ENCODE measurements around the gene TANGO6.
"Not testable (repeated sequence)": the region's sequence is repeated elsewhere in the genome, so short reads cannot be mapped to it uniquely, and the experiment has no call there.

Gene TANGO6

GRCh38 chr16:69107316-69107962, 264.1 kb downstream of the TANGO6 start:
- DNase-seq = no peak

GRCh38 chr16:69108064-69108904, 265.0 kb downstream of the TANGO6 start:
- no peak for DNase-seq

GRCh38 chr16:69108905-69109252, 265.5 kb downstream of the TANGO6 start:
- no peak for DNase-seq

- no peak for DNase-seq
Observed at GRCh38 chr16:69109486-69110270, 266.3 kb downstream of the TANGO6 start.

- DNase-seq = no peak
Observed at GRCh38 chr16:69110406-69110805, 267.1 kb downstream of the TANGO6 start.

- no peak for DNase-seq
Observed at GRCh38 chr16:69111216-69111875, 268.0 kb downstream of the TANGO6 start.

- DNase-seq = no peak
Observed at GRCh38 chr16:69111876-69112230, 268.5 kb downstream of the TANGO6 start.

GRCh38 chr16:69112285-69113129, 269.2 kb downstream of the TANGO6 start:
- DNase-seq = peak; percentile 12

- DNase-seq = no peak
Observed at GRCh38 chr16:69113216-69113615, 269.9 kb downstream of the TANGO6 start.

- no peak for DNase-seq
Observed at GRCh38 chr16:69114346-69114975, 271.1 kb downstream of the TANGO6 start.

GRCh38 chr16:69114976-69115355, 271.6 kb downstream of the TANGO6 start:
- no peak for DNase-seq

- DNase-seq = no peak
Observed at GRCh38 chr16:69115361-69115760, 272.0 kb downstream of the TANGO6 start.

- DNase-seq = no peak
Observed at GRCh38 chr16:69115837-69116236, 272.5 kb downstream of the TANGO6 start.

GRCh38 chr16:69116256-69116875, 273.0 kb downstream of the TANGO6 start:
- no peak for DNase-seq

- DNase-seq = no peak
Observed at GRCh38 chr16:69116906-69117305, 273.6 kb downstream of the TANGO6 start.

- no peak for DNase-seq
Observed at GRCh38 chr16:69118468-69118867, 275.1 kb downstream of the TANGO6 start.

GRCh38 chr16:69118994-69119393, 275.7 kb downstream of the TANGO6 start:
- DNase-seq = no peak

GRCh38 chr16:69119536-69119935, 276.2 kb downstream of the TANGO6 start:
- DNase-seq = no peak

- DNase-seq = no peak
Observed at GRCh38 chr16:69120096-69120664, 276.8 kb downstream of the TANGO6 start.

- peak; percentile 56 for DNase-seq
Observed at GRCh38 chr16:69123910-69124309, 280.6 kb downstream of the TANGO6 start.

- not testable (repeated sequence) for DNase-seq
Observed at GRCh38 chr16:69124406-69124805, 281.1 kb downstream of the TANGO6 start.

Measured in activated T-cell treated with anti-CD3 and anti-CD28 coated beads for 4 hours (primary cell).